OCI-LY3 (cell line): ENCODE measurements around the gene ARF1.

Experiments
- H2AFZ ChIP-seq: fragments of 200-600, 300-600 bp; shearing (Covaris generic); 2 replicates; pipeline ENCODE4 v1.6.0; 2014; ENCODE audit warnings: antibody characterized with exemption, low read depth, low read length
- H3K27ac ChIP-seq: fragments of 200-600, 300-600 bp; sonication (generic); 2 replicates; pipeline ENCODE4 v1.5.1; 2014; ENCODE audit warnings: mild to moderate bottlenecking, low read length, moderate library complexity, mixed read lengths
- H3K27me3 ChIP-seq: fragments of 200-600, 300-600 bp; sonication (generic); 2 replicates; pipeline ENCODE4 v1.6.1; 2014; ENCODE audit warnings: low read depth, low read length, mixed read lengths
- H3K36me3 ChIP-seq: fragments of 200-600, 300-600 bp; sonication (generic); replicated peaks from 2 replicates; pipeline ENCODE3; 2014; ENCODE audit warnings: low read depth, low read length, mixed read lengths
- H3K4me1 ChIP-seq: fragments of 300-600, 200-600 bp; sonication (generic); 2 replicates; pipeline ENCODE4 v1.6.1; 2014; ENCODE audit warnings: low read length, mixed read lengths
- H3K4me2 ChIP-seq: fragments of 200-600, 300-600 bp; sonication (generic); 2 replicates; pipeline ENCODE4 v1.6.1; 2014; ENCODE audit warnings: low read length, mixed read lengths
- H3K4me3 ChIP-seq: fragments of 300-600, 200-600 bp; sonication (generic); 2 replicates; pipeline ENCODE4 v1.5.1; 2014; ENCODE audit warnings: antibody characterized with exemption, mild to moderate bottlenecking, low read length, moderate library complexity
- H3K79me2 ChIP-seq: fragments of 300-600, 200-600 bp; shearing (Covaris generic); 2 replicates; pipeline ENCODE4 v1.6.1; 2014; ENCODE audit warnings: mild to moderate bottlenecking, low read length, mixed read lengths
- H3K9ac ChIP-seq: fragments of 300-600, 200-600 bp; shearing (Covaris generic); 2 replicates; pipeline ENCODE4 v1.6.0; 2014; ENCODE audit warnings: mild to moderate bottlenecking, low read length, moderate library complexity
- H3K9me3 ChIP-seq: fragments of 200-600, 300-600 bp; shearing (Covaris generic); 2 replicates; pipeline ENCODE4 v1.6.1; 2014; ENCODE audit warnings: low read length, mixed read lengths; ENCODE audit not compliant: insufficient read depth
- H4K20me1 ChIP-seq: fragments of 200-600, 300-600 bp; sonication (generic); 2 replicates; pipeline ENCODE4 v1.6.1; 2016; ENCODE audit warnings: low read length, mixed read lengths; ENCODE audit not compliant: insufficient read depth
- CTCF ChIP-seq: fragments of 200-600, 300-600 bp; sonication (generic); IDR thresholded peaks from 2 replicates; pipeline ENCODE4 v1.5.1; 2014; ENCODE audit warnings: antibody characterized with exemption, low read length, low read depth
- EZH2phosphoT487 ChIP-seq: fragments of 200-600 bp; shearing (Covaris generic); IDR thresholded peaks from 2 replicates; pipeline ENCODE4 v1.6.1; 2018; ENCODE audit warnings: antibody characterized with exemption, mixed run types, low read depth

ARF1 gene

GRCh38 chr1:228036701-228037231 lies 45.7 kb upstream of the ARF1 start:
- H3K4me3 ChIP-seq: no peak overlapping the region
- no peak for TF ChIP-seq CTCF
- no peak for TF ChIP-seq EZH2phosphoT487

GRCh38 chr1:228037401-228038386 lies 44.8 kb upstream of the ARF1 start:
- H3K4me1 ChIP-seq: 0 out of 2 replicates have a peak, but pooled peaks cover 4% of the 10 kb centered on the region
- peaks cover 27% of the 10 kb centered on the region for H3K27me3 ChIP-seq
- H2AFZ ChIP-seq: 0 out of 2 replicates have a peak overlapping the region, but pooled peaks have one; percentile 49
- no peaks in the 10 kb centered on the region for H3K79me2 ChIP-seq
- peak overlapping the region; percentile 70 for H3K4me2 ChIP-seq
- no peak overlapping the region for H3K27ac ChIP-seq
- no peaks in the 10 kb centered on the region for H4K20me1 ChIP-seq
- no peaks in the 10 kb centered on the region for H3K36me3 ChIP-seq
- H3K9me3 ChIP-seq: no peaks in the 10 kb centered on the region
- peak overlapping the region; percentile 4; the same call in 1 of the 2 replicates for H3K9ac ChIP-seq
- no peak for TF ChIP-seq CTCF
- TF ChIP-seq EZH2phosphoT487: no peak
- H3K4me3 ChIP-seq: peak overlapping the region; percentile 71

More at GRCh38 chr1:228036701-228037231, 45.7 kb upstream of the ARF1 start:
- Histone ChIP-seq H3K9ac (no peak overlapping the region), H2AFZ (no peak overlapping the region), H3K27me3 (peaks cover 21% of the 10 kb centered on the region), H3K9me3 (no peaks in the 10 kb centered on the region), H3K36me3 (no peaks in the 10 kb centered on the region), H3K4me2 (no peak overlapping the region), H3K79me2 (no peaks in the 10 kb centered on the region), H3K4me1 (0 out of 2 replicates have a peak, but pooled peaks cover 4% of the 10 kb centered on the region), H3K27ac (no peak overlapping the region), H4K20me1 (no peaks in the 10 kb centered on the region)

GRCh38 chr1:228038387-228039005 lies 44.0 kb upstream of the ARF1 start:
- Histone ChIP-seq H3K36me3 (no peaks in the 10 kb centered on the region), H3K27ac (no peak overlapping the region), H4K20me1 (no peaks in the 10 kb centered on the region), H3K4me2 (peak overlapping the region; percentile 70), H3K9ac (no peak overlapping the region), H3K79me2 (no peaks in the 10 kb centered on the region), H3K27me3 (peaks cover 28% of the 10 kb centered on the region), H3K9me3 (no peaks in the 10 kb centered on the region), H3K4me3 (peak overlapping the region; percentile 71), H3K4me1 (0 out of 2 replicates have a peak, but pooled peaks cover 4% of the 10 kb centered on the region), H2AFZ (no peak overlapping the region)
- no peak for TF ChIP-seq EZH2phosphoT487
- TF ChIP-seq CTCF: no peak
